ENCODE results near the gene STIM1.

DNA sequence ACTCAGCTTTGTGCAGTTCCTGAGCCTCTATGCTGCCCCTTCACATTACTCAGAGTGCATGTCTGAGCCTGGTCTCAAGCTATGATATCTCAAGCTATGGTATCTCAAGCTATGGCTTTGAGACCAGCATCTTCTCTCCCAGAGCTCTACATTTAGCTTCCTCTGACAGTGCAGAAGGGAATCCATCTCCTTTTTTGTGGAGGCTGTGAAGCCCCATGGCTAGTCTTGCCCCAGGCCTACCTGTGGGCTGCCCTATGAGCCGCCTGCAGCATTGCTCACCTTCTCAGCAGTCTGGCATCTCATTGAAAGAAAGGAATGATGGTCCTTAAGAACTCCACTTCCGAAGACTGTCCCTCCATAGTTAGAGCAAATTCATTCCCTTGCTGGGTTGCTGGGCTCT, 34.5 kb upstream of the STIM1 start:
- no peak for TF ChIP-seq POLR2AphosphoS5 (IDR thresholded peaks at IDR 0.05; ENCODE audit: low read depth)
- TF ChIP-seq CTCF (IDR thresholded peaks at IDR 0.05; ENCODE audit: insufficient read depth, low read length), result no peak
- TF ChIP-seq GABPA (IDR thresholded peaks at IDR 0.05; ENCODE audit: low read depth), result no peak

All from HL-60 (cell line).